IPS DF 4.7 (cell line): Measurements from ENCODE around the gene BSDC1.
"Not testable (repeated sequence)": the region's sequence is repeated elsewhere in the genome, so short reads cannot be mapped to it uniquely, and the experiment has no call there.

Source experiments
- DNase-seq: peaks from one replicate; pipeline ENCODE4 v3.0.0-alpha.2; 2013; ENCODE audit warnings: low spot score; ENCODE audit errors: extremely low read depth

The BSDC1 gene

GRCh38 chr1:32361308-32361673 is 33.0 kb downstream of the BSDC1 start:
- no peak for DNase-seq

- no peak for DNase-seq
Measured at GRCh38 chr1:32358435-32358834, 35.8 kb downstream of the BSDC1 start.

GRCh38 chr1:32357614-32358013 is 36.6 kb downstream of the BSDC1 start:
- DNase-seq, result no peak

DNA sequence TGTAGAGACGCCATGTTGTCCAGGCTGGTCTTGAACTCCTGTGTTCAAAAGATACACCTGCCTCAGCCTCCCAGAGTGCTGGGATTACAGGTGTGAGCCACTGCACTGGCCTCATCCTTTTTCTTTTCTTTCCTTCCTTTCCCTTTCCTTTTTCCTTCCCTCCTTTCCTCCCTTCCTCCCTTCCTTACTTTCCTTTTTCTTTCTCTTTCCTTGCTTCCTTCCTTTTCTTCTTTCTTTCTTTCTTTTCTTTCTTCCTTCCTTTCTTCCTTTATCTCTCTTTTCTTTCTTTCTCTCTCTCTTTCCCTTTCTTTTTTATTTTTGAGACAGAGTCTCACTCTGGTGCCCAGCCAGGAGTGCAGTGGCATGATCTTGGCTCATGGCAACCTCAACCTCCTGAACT is 37.8 kb downstream of the BSDC1 start:
- DNase-seq, result no peak

DNA sequence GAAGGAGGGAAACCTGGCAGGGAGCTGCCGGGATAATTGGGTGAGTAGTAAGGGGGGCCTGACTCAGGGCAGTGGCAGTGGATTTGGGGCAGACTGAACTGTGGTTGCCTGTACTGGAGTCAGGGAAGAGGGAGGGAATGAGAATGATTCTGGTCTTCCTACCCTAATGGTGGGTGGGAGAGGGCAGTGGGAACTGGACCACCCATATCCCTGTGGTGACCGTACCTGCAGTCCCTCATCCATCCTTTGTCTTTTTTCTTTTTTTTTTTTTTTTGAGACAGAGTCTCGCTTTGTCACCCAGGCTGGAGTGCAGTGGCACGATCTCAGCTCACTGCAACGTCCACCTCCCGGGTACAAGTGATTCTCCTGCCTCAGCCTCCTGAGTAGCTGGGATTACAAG is 38.5 kb downstream of the BSDC1 start:
- not testable (repeated sequence) for DNase-seq

GRCh38 chr1:32353886-32354570 is 40.2 kb downstream of the BSDC1 start:
- no peak for DNase-seq

- DNase-seq, result no peak
Measured at GRCh38 chr1:32353431-32353830, 40.8 kb downstream of the BSDC1 start.

- no peak for DNase-seq
Measured at GRCh38 chr1:32352831-32353383, 41.3 kb downstream of the BSDC1 start.

DNA sequence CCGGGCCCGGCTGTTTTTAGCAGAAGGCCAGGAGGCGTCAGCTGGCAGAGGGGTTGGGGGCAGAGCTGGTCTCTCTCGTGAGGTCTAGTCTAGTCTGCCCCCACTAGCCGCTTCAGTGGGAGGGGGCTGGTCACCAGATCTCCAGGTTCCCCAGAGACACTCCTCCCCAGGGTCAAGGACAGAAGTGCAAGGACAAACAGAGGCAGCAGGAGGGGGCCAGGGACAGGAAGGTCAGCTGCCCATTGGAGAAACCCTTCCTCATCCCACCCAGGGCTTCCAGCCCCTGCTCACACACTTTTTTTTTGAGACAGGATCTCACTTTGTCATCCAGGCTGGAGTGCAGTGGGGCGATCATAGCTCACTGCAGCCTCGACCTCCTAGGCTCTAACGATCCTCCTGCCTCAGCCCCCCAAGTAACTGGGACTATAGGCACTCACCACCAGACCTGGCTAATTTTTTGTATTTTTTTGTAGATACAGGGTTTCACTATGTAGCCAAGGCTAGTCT is 41.9 kb downstream of the BSDC1 start:
- no peak for DNase-seq

DNA sequence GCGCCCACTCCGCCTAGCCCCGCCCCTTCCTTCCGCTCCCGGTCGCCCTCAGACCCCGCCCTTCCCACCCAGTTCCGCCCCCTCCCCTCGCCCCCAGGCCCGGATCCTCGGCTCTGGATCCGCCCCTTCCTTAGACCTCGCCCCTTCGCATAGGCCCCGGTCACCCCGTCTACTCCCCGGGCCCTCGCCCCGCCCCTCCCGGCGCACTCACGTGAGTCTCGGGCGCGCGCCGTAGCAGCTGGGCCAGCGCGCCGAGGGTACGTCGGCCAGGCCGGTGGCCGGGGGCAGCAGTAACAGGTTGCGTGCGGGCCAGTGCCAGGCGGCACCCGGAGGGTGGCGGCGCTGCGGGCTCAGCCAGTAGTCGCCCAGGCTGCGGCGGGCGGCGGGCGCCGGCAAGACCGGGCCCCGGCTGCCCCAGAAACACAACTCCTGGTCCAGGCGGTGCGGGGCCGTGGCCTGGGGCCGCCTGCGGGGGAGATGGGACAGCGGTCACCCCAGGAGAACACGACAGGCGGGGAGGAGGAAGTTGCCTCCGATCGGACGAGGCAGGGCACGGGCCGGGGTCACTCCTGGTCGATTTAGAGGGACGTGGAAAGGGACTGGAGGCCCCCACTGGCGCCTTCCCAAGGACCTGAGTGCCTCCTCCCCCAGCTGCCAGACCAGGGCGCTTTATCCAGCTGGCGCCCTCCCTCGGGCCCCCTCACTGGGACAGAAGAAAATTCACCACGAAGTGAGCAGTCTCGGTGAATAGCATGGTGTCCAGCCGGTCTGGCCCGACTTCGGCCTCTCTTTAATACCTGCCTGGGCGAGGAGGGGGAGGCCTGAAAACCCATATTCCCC is 42.6 kb downstream of the BSDC1 start:
- DNase-seq, result peak; percentile 53

DNA sequence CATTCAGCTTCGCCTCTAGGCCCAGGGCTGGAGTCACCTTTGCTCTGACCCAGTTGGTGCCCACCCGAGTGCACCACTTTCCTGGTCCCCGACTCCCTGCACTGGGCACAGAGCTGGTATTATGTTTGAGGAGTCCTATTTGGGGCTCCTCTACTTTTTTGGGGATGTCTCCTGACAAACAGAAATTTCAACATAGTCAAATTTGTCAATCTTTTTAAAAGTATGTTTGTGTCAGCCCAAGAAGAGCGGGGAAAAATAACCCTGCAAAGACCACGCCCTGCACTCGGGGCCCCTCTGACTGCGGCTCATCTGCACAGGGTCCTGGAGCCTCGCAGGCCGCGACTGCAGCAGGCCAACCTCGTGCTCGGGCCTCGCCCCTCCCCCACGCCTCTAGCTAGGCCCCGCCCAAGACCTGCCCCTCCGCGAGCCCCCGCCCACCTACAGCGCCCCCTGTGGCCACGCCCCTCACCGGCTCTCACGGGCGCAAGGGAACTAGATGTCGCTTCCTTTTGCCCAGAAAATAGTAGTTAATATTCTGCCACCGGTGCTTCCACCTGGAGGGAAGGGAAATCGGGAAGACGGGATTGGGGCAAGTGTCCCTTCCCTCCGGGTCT is 43.3 kb downstream of the BSDC1 start:
- DNase-seq, result no peak

DNA sequence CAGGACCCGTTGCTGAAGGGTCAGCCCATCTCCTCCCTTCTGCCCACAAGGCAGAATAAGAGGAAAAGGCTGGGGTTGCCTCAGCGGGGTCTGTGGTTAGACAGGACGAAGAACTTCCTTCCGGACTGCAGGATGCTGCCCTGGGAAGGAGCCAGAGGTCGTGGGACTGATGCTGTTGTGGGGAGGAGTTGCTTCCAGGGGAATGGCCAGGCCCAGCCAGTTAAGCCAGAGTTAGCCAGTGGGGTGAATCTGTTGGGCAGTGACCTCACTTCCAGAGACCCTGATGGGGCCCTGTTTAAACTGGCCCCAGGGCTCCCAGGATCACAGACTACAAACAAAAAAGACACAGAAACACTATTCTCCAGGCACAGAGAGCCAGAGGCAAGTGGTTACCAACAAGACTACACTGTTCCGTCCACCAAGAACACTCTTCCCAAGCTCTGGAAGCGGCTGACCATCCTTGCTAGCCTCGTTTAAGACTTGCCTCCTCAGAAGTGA is 45.0 kb downstream of the BSDC1 start:
- no peak for DNase-seq

DNA sequence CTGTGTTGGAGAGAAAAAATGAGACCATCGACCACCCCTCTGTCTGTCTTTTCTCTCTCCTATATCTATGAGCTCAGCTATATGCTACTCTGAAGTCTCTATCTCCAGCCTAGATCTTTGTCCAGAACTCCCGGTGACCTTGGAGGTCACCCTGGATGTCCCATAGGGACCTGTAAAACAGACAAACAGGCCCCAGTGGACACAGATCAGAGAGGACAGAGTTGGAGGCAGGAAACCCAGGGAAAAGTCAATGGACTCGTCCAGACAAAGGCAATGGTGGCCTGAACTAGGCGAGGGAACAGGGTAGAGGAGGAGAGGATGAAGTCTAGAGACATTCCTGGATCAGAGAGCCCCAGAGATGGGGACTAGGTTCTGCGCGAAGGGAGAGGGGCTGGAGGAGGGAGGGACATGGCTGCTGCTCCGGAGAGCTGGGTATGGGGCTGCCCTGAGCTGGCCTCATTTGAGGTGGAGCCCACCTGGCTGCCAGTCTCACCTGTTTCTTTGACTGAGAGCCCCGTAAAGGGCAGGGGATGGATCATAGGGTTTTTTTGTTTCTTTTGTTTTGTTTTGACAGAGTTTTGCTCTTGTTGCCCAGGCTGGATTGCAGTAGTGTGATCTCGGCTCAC is 47.6 kb downstream of the BSDC1 start:
- no peak for DNase-seq

DNA sequence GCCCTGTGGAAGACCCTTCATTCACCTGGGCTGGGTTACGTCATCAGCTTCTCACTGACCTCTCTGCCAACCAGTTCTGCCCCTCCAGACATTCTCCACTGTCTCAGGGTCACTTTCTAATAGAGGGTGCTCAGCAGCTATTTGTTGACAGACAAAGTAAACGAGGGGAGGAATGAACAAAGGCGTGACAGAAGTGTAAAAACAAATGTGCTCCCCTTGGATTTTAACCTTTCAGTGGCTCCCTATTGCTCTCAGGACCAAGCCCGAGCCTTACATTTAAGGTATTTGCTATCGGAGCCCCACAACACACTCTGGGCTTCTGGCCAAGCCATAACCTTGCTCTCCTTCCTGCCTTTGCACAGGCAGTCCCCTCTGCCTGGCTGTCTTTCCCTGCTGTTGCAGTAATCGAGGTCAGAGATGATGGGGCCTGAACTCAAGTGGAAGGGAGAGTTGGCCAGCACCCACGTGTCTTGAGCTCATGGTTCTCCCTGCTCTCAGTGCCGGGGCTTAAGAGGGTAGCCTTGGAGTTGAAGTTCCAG is 48.9 kb downstream of the BSDC1 start:
- DNase-seq, result no peak

DNA sequence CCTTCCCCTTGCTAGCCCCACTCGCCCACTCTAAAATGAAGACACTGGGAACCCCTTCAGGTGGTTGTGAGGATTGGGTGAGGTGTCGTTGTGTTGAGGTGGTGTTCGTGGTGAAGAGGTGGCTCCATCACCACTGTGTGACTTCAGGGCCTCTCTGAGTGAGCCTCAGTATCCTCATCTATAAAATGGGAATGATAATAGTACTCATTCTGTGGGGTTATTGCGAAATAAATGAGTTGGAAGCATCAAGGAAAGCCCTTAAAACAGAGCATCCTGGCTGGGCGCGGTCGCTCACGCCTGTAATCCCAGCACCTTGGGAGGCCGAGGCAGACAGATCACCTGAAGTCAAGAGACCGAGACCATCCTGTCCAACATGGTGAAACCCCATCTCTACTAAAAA is 51.5 kb downstream of the BSDC1 start:
- no peak for DNase-seq

GRCh38 chr1:32341971-32342370 is 52.3 kb downstream of the BSDC1 start:
- DNase-seq, result no peak

DNA sequence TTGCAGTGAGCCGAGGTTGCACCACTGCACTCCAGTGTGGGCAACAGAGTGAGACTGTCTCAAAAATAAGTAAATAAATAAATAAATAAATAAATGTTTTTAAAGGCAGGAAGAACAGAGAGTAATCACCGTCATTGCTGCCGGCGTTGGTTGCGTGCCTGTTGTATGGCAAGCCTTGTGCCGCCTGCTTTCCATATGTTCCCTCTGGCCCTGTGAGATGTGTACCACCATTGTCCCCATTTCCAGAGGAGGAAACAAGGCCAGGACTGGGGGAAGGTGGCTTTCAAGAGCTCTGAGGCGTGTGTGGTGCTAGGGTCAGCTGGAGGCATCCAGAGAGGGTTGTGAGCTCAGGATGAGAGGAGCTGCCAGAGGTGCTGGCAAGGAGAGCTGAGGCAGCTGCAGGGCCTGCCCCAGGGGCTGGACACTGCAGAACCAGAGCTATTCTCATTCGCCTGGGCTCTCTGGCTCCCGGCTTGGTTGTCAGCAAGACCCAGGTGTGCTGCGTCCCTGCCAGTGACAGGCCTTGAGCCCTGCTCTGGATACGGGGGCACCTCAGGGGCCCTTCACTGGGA is 53.0 kb downstream of the BSDC1 start:
- DNase-seq, result no peak

- DNase-seq, result no peak
Measured at GRCh38 chr1:32339363-32339978, 54.8 kb downstream of the BSDC1 start.

- no peak for DNase-seq
Measured at GRCh38 chr1:32338637-32339145, 55.5 kb downstream of the BSDC1 start.
